Natural killer cell (primary cell): ENCODE results near the gene TUBD1. TPM values are rescaled to one million over a fixed set of nuclear protein-coding genes. Genes with fewer than 3 reads are reported as not detected.
A peak's percentile ranks its signal among the peaks of the same experiment; 100 is the strongest.

Source experiments
- ATAC-seq, 3 donors: fragments of 150-1000 bp in 2 of 3; fragments of 200-7000 bp in 1 of 3; cut with Tn5 transposase; 1 replicate in 1 of 3; 2 replicates in 2 of 3; pipeline ENCODE4 v1.10.0; 2021; ENCODE audit warnings: mild to moderate bottlenecking in 2 of 3, moderate library complexity in 2 of 3
- DNase-seq, 2 donors: peaks; one replicate each; pipeline versions ENCODE4 v3.0.0 to v3.0.0-alpha.2; 2013 to 2021; ENCODE audit warnings: mixed read lengths in 1 of 2
- H3K27ac ChIP-seq: one replicate; pipeline ENCODE4 v1.5.1; 2013; ENCODE audit warnings: mild to moderate bottlenecking, low read length
- H3K27me3 ChIP-seq: one replicate; pipeline ENCODE4 v1.6.1; 2013; ENCODE audit warnings: low read length; ENCODE audit not compliant: control insufficient read depth, insufficient read depth
- H3K36me3 ChIP-seq: one replicate; pipeline ENCODE4 v1.6.1; 2013; ENCODE audit warnings: low read length; ENCODE audit not compliant: control insufficient read depth, insufficient read depth
- H3K4me1 ChIP-seq: one replicate; pipeline ENCODE4 v1.6.1; 2013; ENCODE audit warnings: low read length; ENCODE audit not compliant: control insufficient read depth, insufficient read depth
- H3K4me3 ChIP-seq: one replicate; pipeline ENCODE4 v1.5.1; 2013; ENCODE audit warnings: low read length
- H3K9me3 ChIP-seq: one replicate; pipeline ENCODE4 v1.6.1; 2013; ENCODE audit warnings: low read length; ENCODE audit not compliant: control insufficient read depth, insufficient read depth
- H3K27ac Mint-ChIP-seq, 2 donors: one replicate each; pipeline ENCODE4 v1.8.0; 2022; ENCODE audit warnings: mild to moderate bottlenecking in 2 of 2, mixed read lengths in 2 of 2, moderate library complexity in 1 of 2
- H3K27me3 Mint-ChIP-seq, 2 donors: one replicate each; pipeline ENCODE4 v1.8.0; 2022; ENCODE audit warnings: low read depth in 2 of 2, mixed read lengths in 2 of 2
- H3K36me3 Mint-ChIP-seq: one replicate; pipeline ENCODE4 v1.8.0; 2022; ENCODE audit warnings: mixed read lengths
- H3K4me1 Mint-ChIP-seq, 2 donors: one replicate each; pipeline ENCODE4 v1.8.0; 2022; ENCODE audit warnings: mixed read lengths in 2 of 2
- H3K4me3 Mint-ChIP-seq: one replicate; pipeline ENCODE4 v1.8.0; 2022; ENCODE audit warnings: mild to moderate bottlenecking, moderate library complexity, mixed read lengths
- H3K9me3 Mint-ChIP-seq, 2 donors: one replicate each; pipeline ENCODE4 v1.8.0; 2022; ENCODE audit warnings: mixed read lengths in 2 of 2
- WGBS: methylation state at CpG from one replicate; pipeline ENCODE4 v1.1.7; 2013; ENCODE audit warnings: missing lambda C conversion rate; ENCODE audit not compliant: insufficient coverage; 5-methylcytosine and 5-hydroxymethylcytosine counted together
- intact Hi-C: fragments of 100-400 bp; cut with micrococcal nuclease; formaldehyde crosslinking; loops from one replicate; pipeline ENCODE4 v1.14.2; 2022
- total RNA-seq, 4 donors: library from RNA; stranded (reverse); fragments of 120-200 nt in 1 of 4; gene quantifications; one replicate each; pipeline versions ENCODE4 v1.2.3 to v1.2.4, GENCODE V29; 2013 to 2022
- TF ChIP-seq, protein P1 (sequence below): fragments of 200-600 bp; IDR thresholded peaks from one replicate; pipeline ENCODE4 v1.8.0; 2022; ENCODE audit warnings: antibody characterized with exemption

The TUBD1 gene
- total RNA-seq, 3 donors from 2014 or later (not counting 1 experiment from before 2014, with no cell fraction given): 8.4 to 9.0 (median 8.4) TPM

DNA sequence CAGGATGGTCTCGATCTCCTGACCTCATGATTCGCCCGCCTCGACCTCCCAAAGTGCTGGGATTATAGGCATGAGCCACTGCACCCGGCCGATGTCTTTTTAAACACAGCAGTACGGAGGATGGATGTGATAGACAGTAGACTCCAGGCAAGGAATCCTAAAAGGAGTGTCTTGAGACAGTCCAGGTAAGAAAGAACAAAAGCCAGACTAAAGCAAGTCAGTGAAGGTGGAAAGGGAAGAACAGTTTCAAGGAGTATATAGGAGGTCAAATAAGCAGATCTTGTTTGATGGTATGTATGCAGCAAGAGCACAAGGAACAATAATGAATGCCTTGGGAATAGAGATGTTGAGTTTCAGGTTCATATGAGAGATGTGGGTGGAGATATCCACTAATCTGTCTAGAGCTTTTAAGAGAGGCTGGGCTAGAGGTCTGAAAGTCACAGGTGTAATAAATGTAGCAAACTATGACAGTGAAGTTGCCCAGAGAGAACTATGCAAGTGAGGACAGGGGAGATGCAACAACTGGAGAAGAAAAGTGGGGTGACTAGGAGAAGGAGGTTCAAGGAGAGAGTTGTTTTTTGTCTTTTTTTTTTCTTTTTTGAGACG is 4.5 kb downstream of the TUBD1 start:
- Histone ChIP-seq H3K4me1 (peaks cover 10% of the 10 kb centered on the region), H3K36me3 (peaks cover 26% of the 10 kb centered on the region), H3K27me3 (no peaks in the 10 kb centered on the region), H3K27ac (no peak overlapping the region), H3K4me3 (no peak overlapping the region), H3K9me3 (no peaks in the 10 kb centered on the region)
- no peak for DNase-seq
- H3K4me1 Mint-ChIP-seq: peaks cover 21 to 30% of the 10 kb centered on the region in 2 donors
- WGBS: 98% methylated on average over 8 of the region's 8 CpGs
- intact Hi-C loops: no loop called here
- no peaks in the 10 kb centered on the region for H3K27me3 Mint-ChIP-seq
- peak overlapping the region in 1 of 2 donors; percentile 6 for H3K27ac Mint-ChIP-seq
- H3K4me3 Mint-ChIP-seq: peak overlapping the region; percentile 5
- no peaks in the 10 kb centered on the region for H3K9me3 Mint-ChIP-seq
- no peak for ATAC-seq
- no peaks in the 10 kb centered on the region for H3K36me3 Mint-ChIP-seq
- TF ChIP-seq, protein P1, sequence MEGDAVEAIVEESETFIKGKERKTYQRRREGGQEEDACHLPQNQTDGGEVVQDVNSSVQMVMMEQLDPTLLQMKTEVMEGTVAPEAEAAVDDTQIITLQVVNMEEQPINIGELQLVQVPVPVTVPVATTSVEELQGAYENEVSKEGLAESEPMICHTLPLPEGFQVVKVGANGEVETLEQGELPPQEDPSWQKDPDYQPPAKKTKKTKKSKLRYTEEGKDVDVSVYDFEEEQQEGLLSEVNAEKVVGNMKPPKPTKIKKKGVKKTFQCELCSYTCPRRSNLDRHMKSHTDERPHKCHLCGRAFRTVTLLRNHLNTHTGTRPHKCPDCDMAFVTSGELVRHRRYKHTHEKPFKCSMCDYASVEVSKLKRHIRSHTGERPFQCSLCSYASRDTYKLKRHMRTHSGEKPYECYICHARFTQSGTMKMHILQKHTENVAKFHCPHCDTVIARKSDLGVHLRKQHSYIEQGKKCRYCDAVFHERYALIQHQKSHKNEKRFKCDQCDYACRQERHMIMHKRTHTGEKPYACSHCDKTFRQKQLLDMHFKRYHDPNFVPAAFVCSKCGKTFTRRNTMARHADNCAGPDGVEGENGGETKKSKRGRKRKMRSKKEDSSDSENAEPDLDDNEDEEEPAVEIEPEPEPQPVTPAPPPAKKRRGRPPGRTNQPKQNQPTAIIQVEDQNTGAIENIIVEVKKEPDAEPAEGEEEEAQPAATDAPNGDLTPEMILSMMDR: no peak

- no peaks in the 10 kb centered on the region for H3K9me3 ChIP-seq
- DNase-seq (no peak), ATAC-seq (no peak)
- no peak overlapping the region for H3K4me3 ChIP-seq
- no peaks in the 10 kb centered on the region for H3K27me3 ChIP-seq
- Mint-ChIP-seq H3K27ac (no peak overlapping the region), H3K4me3 (no peak overlapping the region), H3K9me3 (no peaks in the 10 kb centered on the region), H3K27me3 (no peaks in the 10 kb centered on the region), H3K4me1 (peaks cover 0 to 8% of the 10 kb centered on the region in 2 donors), H3K36me3 (no peaks in the 10 kb centered on the region)
- no peaks in the 10 kb centered on the region for H3K4me1 ChIP-seq
- WGBS: over 99% methylated on average over 9 of the region's 9 CpGs
- H3K36me3 ChIP-seq: peaks cover 35% of the 10 kb centered on the region
- intact Hi-C loops: no loop called here
- TF ChIP-seq, protein P1: no peak
- no peak overlapping the region for H3K27ac ChIP-seq
Measured at GRCh38 chr17:59884861-59885260, 7.9 kb downstream of the TUBD1 start.

DNA sequence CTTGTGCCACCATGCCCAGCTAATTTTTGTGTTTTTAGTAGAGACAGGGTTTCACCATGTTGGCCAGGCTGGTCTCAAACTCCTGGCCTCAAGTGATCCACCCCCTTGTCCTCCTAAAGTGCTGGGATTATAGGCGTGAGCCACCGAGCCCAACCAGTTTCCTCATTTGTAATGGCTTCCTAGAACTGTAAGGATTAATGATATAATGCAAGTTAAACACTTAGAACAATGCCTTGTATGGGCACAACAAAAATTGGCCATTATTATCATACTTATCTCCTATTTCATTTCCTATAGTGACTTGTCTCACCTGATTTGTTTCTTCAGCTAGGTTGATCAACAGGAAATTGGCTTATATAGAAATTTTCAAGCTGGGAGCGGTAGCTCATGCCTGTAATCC is 14.1 kb downstream of the TUBD1 start:
- intact Hi-C loops: no loop called here
- Histone ChIP-seq H3K27me3 (no peaks in the 10 kb centered on the region), H3K27ac (no peak overlapping the region), H3K4me1 (no peaks in the 10 kb centered on the region), H3K36me3 (peaks cover 37% of the 10 kb centered on the region), H3K9me3 (no peaks in the 10 kb centered on the region), H3K4me3 (no peak overlapping the region)
- peaks cover 12% of the 10 kb centered on the region for H3K36me3 Mint-ChIP-seq
- H3K4me1 Mint-ChIP-seq: no peaks in the 10 kb centered on the region
- H3K4me3 Mint-ChIP-seq: no peak overlapping the region
- no peak for DNase-seq
- no peaks in the 10 kb centered on the region for H3K9me3 Mint-ChIP-seq
- TF ChIP-seq, protein P1: no peak
- no peaks in the 10 kb centered on the region for H3K27me3 Mint-ChIP-seq
- H3K27ac Mint-ChIP-seq: no peak overlapping the region
- 88% methylated on average over 3 of the region's 3 CpGs for WGBS
- ATAC-seq: no peak

GRCh38 chr17:59877965-59878364 is 14.8 kb downstream of the TUBD1 start:
- Mint-ChIP-seq H3K27me3 (no peaks in the 10 kb centered on the region), H3K4me3 (no peak overlapping the region), H3K9me3 (no peaks in the 10 kb centered on the region), H3K36me3 (peaks cover 12% of the 10 kb centered on the region), H3K4me1 (no peaks in the 10 kb centered on the region), H3K27ac (no peak overlapping the region)
- DNase-seq: no peak
- 95% methylated on average over 5 of the region's 5 CpGs for WGBS
- no peaks in the 10 kb centered on the region for H3K4me1 ChIP-seq
- H3K27ac ChIP-seq: no peak overlapping the region
- no peak overlapping the region for H3K4me3 ChIP-seq
- intact Hi-C loops: no loop called here
- H3K27me3 ChIP-seq: no peaks in the 10 kb centered on the region
- no peak for ATAC-seq
- H3K36me3 ChIP-seq: peaks cover 39% of the 10 kb centered on the region
- TF ChIP-seq, protein P1: no peak
- no peaks in the 10 kb centered on the region for H3K9me3 ChIP-seq
